ENCODE results near the gene HSD17B14. TPM values are rescaled to one million over a fixed set of nuclear protein-coding genes. Genes with fewer than 3 reads are reported as not detected.
A peak's percentile ranks its signal among the peaks of the same experiment; 100 is the strongest.

HSD17B14 gene
- total and polyA plus RNA-seq, 9 of the 15 experiments (the other 6 are each of a cell fraction or from before 2014, with no cell fraction given), result 0.16 TPM; not detected in 8

- TF ChIP-seq RERE (CRISPR knock-in tag; IDR thresholded peaks at IDR 0.05; ENCODE audit: borderline replicate concordance) (no peak), CEBPG (CRISPR knock-in tag; IDR thresholded peaks at IDR 0.05) (no peak), CEBPG (tag; conservative IDR thresholded peaks at IDR 0.05 in 1 of 2, IDR thresholded peaks at IDR 0.05 in 1 of 2) (no peak), XRCC5 (IDR thresholded peaks at IDR 0.05; ENCODE audit: low read depth, low read length) (no peak), ZNF282 (CRISPR knock-in tag; IDR thresholded peaks at IDR 0.05) (no peak), ZNF263 (CRISPR knock-in tag; IDR thresholded peaks at IDR 0.05; ENCODE audit: borderline replicate concordance) (peak; percentile 58; the same call in 1 of the 2 replicates), FOXM1 (IDR thresholded peaks at IDR 0.05; ENCODE audit: low read depth) (no peak), FOXM1 (CRISPR knock-in tag; IDR thresholded peaks at IDR 0.05; ENCODE audit: low read depth) (no peak), ZNF780A (CRISPR knock-in tag; IDR thresholded peaks at IDR 0.05) (no peak), CHD7 (IDR thresholded peaks at IDR 0.05; ENCODE audit: low read depth, low read length) (no peak)
Measured at GRCh38 chr19:48780631-48781391, 55.5 kb downstream of the HSD17B14 start (continued).

All from K562 (cell line).